VCaP (cell line): ENCODE results near the gene ADARB2.

Experiments used
- H3K27ac ChIP-seq: fragments of 450-650 bp; 2 replicates; pipeline ENCODE4 v1.5.1; 2017
- CTCF ChIP-seq: fragments of 450-650 bp; conservative IDR thresholded peaks from 2 replicates; pipeline ENCODE4 v1.5.1; 2017; ENCODE audit warnings: mild to moderate bottlenecking, moderate library complexity

Gene ADARB2

DNA sequence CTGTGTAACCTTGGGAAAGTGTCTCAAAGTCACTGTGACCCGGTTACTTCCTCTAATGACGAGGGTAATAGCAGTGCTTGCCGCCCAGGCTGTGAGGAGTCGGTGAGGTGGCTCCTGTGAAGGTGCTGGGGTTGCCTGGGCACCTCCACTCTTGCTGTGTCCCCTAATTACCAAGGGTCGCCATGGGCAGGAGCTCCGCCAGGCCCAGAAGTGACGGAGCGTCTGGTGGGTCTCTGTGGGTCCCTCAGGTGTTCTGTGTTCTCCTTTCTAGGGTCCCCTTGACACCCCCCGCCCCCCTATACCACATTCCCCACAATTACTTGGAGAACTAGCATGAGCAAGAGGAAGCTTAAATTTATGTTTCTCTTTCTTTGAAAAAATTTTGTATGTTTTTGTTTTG is 519.7 kb downstream of the ADARB2 start:
- H3K27ac ChIP-seq: no peak overlapping the region
- TF ChIP-seq CTCF: no peak

DNA sequence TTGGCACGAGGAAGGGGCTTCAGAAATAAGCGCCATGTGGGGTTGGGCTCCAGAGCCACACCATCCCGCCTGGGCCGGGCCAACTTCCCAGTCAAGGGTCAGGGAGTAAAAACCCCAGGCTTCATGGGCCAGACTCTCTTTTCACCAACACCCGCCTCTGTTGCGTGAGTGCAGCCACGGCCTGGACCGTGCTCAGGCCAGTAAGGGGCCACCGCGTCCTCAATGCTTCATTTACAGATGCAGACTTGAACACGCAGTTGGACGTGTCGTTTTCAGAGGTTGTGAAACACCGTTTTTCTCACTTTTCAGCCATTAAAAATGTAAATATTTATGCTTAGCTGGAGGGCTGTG is 520.1 kb downstream of the ADARB2 start:
- no peak overlapping the region for H3K27ac ChIP-seq
- no peak for TF ChIP-seq CTCF

GRCh38 chr10:1216574-1217236 is 520.6 kb downstream of the ADARB2 start:
- no peak for TF ChIP-seq CTCF
- no peak overlapping the region for H3K27ac ChIP-seq

GRCh38 chr10:1215862-1216573 is 521.3 kb downstream of the ADARB2 start:
- no peak for TF ChIP-seq CTCF
- no peak overlapping the region for H3K27ac ChIP-seq

DNA sequence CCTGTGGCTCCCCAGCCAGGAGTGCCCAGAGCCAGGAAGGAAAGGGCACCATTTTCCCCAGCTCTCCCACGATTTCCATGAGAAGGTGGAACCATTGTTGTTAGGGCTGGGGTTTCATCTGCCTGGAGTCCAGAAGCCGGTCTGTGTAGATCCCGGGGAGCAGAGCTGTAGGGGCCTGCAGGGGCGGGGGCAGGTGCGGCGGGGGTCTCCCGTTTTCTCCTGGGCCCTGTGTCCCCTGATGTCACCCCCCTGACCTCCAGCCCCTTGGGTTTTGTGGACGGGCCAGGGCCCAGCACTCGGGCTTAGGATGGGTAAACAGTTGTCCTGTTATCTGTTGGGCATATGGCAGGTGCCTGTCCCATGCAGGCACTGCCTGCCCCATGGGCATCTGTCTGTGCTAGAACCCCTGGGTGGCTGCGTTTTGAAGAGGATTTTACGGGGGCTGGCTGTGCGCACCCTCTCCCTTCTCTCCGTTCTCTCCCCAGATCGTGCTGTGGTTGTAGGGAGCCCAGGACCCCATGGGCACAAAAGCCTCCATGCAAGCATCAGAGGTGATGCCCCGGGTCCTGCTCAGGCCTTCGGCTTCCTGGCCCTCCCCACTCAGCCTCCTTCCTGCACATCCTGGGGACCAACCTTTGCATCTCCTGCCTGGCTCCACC is 522.3 kb downstream of the ADARB2 start:
- H3K27ac ChIP-seq: no peak overlapping the region
- no peak for TF ChIP-seq CTCF

- no peak overlapping the region for H3K27ac ChIP-seq
Observed at GRCh38 chr10:1214071-1214675, 523.2 kb downstream of the ADARB2 start.

More at GRCh38 chr10:1214071-1214675, 523.2 kb downstream of the ADARB2 start:
- no peak for TF ChIP-seq CTCF
